Measurements from ENCODE around the gene RPS2. TPM values are rescaled to one million over a fixed set of nuclear protein-coding genes. Genes with fewer than 3 reads are reported as not detected.
"Not testable (repeated sequence)": the region's sequence is repeated elsewhere in the genome, so short reads cannot be mapped to it uniquely, and the experiment has no call there.

The RPS2 gene
- total RNA-seq, 1 donor from 2014 or later = 2,813 TPM

- peak overlapping the region; percentile 96 for H3K4me3 ChIP-seq (ENCODE audit: low read depth, low read length)
- TF ChIP-seq CTCF (conservative IDR thresholded peaks at IDR 0.05; ENCODE audit: low read depth, low read length) = no peak
- no peak for DNase-seq (ENCODE audit: low read depth)
Observed at GRCh38 chr16:1958715-1959268, 5.8 kb downstream of the RPS2 start.

- DNase-seq (ENCODE audit: low read depth); H3K4me3 ChIP-seq (ENCODE audit: low read depth, low read length): not testable (repeated sequence)
Observed at GRCh38 chr16:1958143-1958491, 6.5 kb downstream of the RPS2 start.

DNA sequence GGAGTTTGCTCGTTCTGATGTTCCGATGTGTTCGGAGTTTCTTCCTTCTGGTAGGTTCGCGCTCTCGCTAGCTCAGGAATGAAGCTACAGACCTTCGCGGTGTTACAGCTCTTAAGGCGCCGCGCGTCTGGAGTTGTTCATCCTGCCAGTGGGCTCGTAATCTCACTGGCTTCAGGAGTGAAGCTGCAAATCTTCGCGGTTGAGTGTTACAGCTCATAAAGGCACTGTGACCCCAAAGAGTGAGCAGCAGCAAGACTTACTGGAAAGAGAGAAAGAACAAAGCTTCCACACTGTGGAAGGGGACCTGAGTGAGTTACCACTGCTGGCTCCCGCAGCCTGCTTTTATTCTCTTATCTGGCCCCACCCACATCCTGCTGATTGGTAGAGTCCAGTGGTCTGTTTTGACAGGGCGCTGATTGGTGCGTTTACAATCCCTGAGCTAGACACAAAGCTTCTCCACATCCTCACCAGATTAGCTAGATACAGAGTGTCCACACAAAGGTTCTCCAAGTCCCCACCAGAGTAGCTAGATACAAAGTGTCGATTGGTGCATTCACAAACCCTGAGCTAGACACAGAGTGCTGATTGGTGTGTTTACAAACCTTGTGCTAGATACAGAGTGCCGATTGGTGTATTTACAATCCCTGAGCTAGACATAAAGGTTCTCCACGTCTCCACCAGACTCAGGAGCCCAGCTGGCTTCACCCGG, 7.0 kb downstream of the RPS2 start:
- not testable (repeated sequence) for H3K4me3 ChIP-seq (ENCODE audit: low read depth, low read length); DNase-seq (ENCODE audit: low read depth)

DNA sequence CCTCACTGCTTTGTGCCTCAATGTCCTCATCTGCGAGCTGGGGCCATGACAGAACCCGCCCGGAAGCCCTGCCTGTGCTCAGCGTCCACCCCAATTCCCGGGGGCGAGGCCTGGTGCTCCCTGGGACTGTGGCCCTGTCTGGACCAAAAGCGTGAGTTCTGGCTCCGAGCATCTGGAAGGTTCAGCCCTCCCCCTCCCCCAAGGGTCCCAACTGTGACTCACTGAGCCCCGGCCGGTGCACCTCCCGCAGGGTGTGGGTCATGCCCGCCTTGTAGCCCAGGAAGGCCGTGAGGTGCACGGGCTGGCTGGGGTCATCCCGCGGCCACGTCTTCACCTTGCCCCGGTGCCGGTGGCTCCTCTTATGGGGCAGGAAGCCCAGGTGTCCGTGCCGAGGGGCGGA, 10.9 kb downstream of the RPS2 start:
- no peak overlapping the region for H3K4me3 ChIP-seq (ENCODE audit: low read depth, low read length)
- no peak for DNase-seq (ENCODE audit: low read depth)
- TF ChIP-seq CTCF (conservative IDR thresholded peaks at IDR 0.05; ENCODE audit: low read depth, low read length) = no peak

GRCh38 chr16:1950559-1950958, 14.1 kb downstream of the RPS2 start:
- no peak for TF ChIP-seq CTCF (conservative IDR thresholded peaks at IDR 0.05; ENCODE audit: low read depth, low read length)
- no peak overlapping the region for H3K4me3 ChIP-seq (ENCODE audit: low read depth, low read length)
- DNase-seq (ENCODE audit: low read depth) = no peak

DNA sequence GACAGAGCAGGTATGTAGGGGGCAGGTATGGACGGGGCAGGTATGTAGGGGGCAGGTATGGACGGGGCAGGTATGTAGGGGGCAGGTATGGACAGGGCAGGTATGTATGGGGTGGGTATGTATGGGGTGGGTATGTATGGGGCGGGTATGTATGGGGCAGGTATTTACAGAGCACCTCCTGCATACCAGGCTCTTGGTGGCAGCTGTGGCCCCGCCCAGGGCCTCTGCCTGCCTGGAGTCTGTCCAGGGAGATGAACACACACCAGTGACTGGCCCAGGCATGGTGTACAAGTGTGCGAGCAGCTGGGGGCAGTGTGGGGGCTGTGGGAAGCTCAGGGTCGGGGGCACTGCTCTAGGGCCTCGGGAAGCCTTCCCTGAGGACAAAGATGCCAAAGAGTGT, 14.6 kb downstream of the RPS2 start:
- no peak for DNase-seq (ENCODE audit: low read depth)
- no peak overlapping the region for H3K4me3 ChIP-seq (ENCODE audit: low read depth, low read length)
- no peak for TF ChIP-seq CTCF (conservative IDR thresholded peaks at IDR 0.05; ENCODE audit: low read depth, low read length)

- H3K4me3 ChIP-seq (ENCODE audit: low read depth, low read length) = no peak overlapping the region
- no peak for TF ChIP-seq CTCF (conservative IDR thresholded peaks at IDR 0.05; ENCODE audit: low read depth, low read length)
- no peak for DNase-seq (ENCODE audit: low read depth)
Observed at GRCh38 chr16:1949507-1949906, 15.1 kb downstream of the RPS2 start.

GRCh38 chr16:1947369-1947670, 17.3 kb downstream of the RPS2 start:
- DNase-seq (ENCODE audit: low read depth) = no peak
- TF ChIP-seq CTCF (conservative IDR thresholded peaks at IDR 0.05; ENCODE audit: low read depth, low read length) = no peak
- no peak overlapping the region for H3K4me3 ChIP-seq (ENCODE audit: low read depth, low read length)
